Heart left ventricle (tissue), 16 donors: Measurements from ENCODE around the gene CLN6. TPM values are rescaled to one million over a fixed set of nuclear protein-coding genes. Genes with fewer than 3 reads are reported as not detected.

Source experiments
- ATAC-seq, 4 donors: fragments of 200-7000 bp; cut with Tn5 transposase; one replicate each; pipeline ENCODE4 v1.9.1; 2020 to 2022; ENCODE audit warnings: moderate library complexity in 4 of 4, mild to moderate bottlenecking in 3 of 4, moderate number of reproducible peaks in 1 of 4
- DNase-seq, 5 donors: peaks; one replicate each; pipeline ENCODE4 v3.0.0-alpha.2; 2020
- H3K27ac ChIP-seq, 12 donors: fragments of 200-600 bp; sonication (generic) in 4 of 12; one replicate each; pipeline versions ENCODE4 v1.5.0 to v1.8.0; 2016 to 2022; ENCODE audit warnings: mild to moderate bottlenecking in 2 of 12
- H3K27me3 ChIP-seq, 9 donors: fragments of 200-600 bp; sonication (generic) in 2 of 9; one replicate each; pipeline versions ENCODE4 v1.5.1 to v1.8.0; 2016 to 2022; ENCODE audit warnings: mild to moderate bottlenecking in 3 of 9
- H3K36me3 ChIP-seq, 9 donors: fragments of 200-600 bp; sonication (generic) in 2 of 9; one replicate each; pipeline versions ENCODE4 v1.5.0 to v1.8.0; 2018 to 2022; ENCODE audit warnings: mild to moderate bottlenecking in 2 of 9
- H3K4me1 ChIP-seq, 12 donors: fragments of 200-600 bp; sonication (generic) in 4 of 12; one replicate each; pipeline versions ENCODE4 v1.5.0 to v1.8.0; 2016 to 2022; ENCODE audit warnings: mild to moderate bottlenecking in 3 of 12
- H3K4me3 ChIP-seq, 12 donors: fragments of 200-600 bp; sonication (generic) in 4 of 12; one replicate each; pipeline versions ENCODE4 v1.5.0 to v1.8.0; 2017 to 2022; ENCODE audit warnings: mild to moderate bottlenecking in 9 of 12, moderate library complexity in 4 of 12
- H3K9me3 ChIP-seq, 12 donors: fragments of 200-600 bp; sonication (generic) in 4 of 12; one replicate each; pipeline versions ENCODE4 v1.5.0 to v1.8.0; 2016 to 2022; ENCODE audit warnings: mild to moderate bottlenecking in 1 of 12
- POLR2A ChIP-seq, 2 donors: fragments of 450-650 bp; IDR thresholded peaks; one replicate each; pipeline ENCODE4 v1.6.1; 2017; ENCODE audit warnings: antibody characterized with exemption in 2 of 2, mild to moderate bottlenecking in 2 of 2, moderate library complexity in 2 of 2
- WGBS, 4 donors: extraction: QIAGEN DNeasy Blood & Tissue Kit in 2 of 4; methylation state at CpG; one replicate each; pipeline versions ENCODE4 v1.1.5 to v1.1.7; 2013 to 2018; 5-methylcytosine and 5-hydroxymethylcytosine counted together
- intact Hi-C, 10 donors: fragments of 100-400 bp; cut with DNase I; formaldehyde crosslinking; loops; one replicate each; pipeline versions ENCODE4 v1.11.1 to v1.14.2; 2022
- polyA plus RNA-seq, 2 donors: library from polyadenylated mRNA; stranded (reverse); fragments of 200-250 nt; gene quantifications; one replicate each; pipeline ENCODE4 v1.2.3, GENCODE V29; 2013
- total RNA-seq, 9 donors: library from RNA; depleted of rRNA in 2 of 9; stranded (reverse); fragments of >200 nt in 2 of 9; fragmentation: NEBNext Ultra II Directional in 3 of 9; extraction: Animal tissue kit (Norgen Biotek cat#: 25700) in 3 of 9; gene quantifications; one replicate each; pipeline versions ENCODE4 v1.1.0 to v1.2.4, GENCODE V29; 2016 to 2023
- TF ChIP-seq, protein P1 (sequence below), 12 donors: fragments of 200-600 bp; sonication (generic) in 4 of 12; IDR thresholded peaks; one replicate each; pipeline versions ENCODE4 v1.5.0 to v1.8.0; 2018 to 2022; ENCODE audit warnings: antibody characterized with exemption in 12 of 12, mild to moderate bottlenecking in 5 of 12
- donor health status: ischemic (EF 13 %, LVEDD 7.1; RV severe dilation, severe dysfunction).
- donor health status: healthy with polysubstance abuse.
- donor health status: DM: no; HTN: yes; CAD: no.
- donor health status: DM: no; HTN: no; CAD: no.
- donor health status: ischemic (EF 25% LVEDD 6.9; RV normal size, moderate dysfunction).
- donor health status: ischemic (EF 25% LVEDD 5.7; RV mildly dilated, moderate dysfunction).
- donor health status: healthy.
- donor health status: DM: yes; HTN: yes; CAD: no.
- donor health status: ischemic (EF 35%, LVEDD 5.7; RV mildly dilated, moderate dysfunction).
- donor health status: nonischemic (EF 11% LVEDD 7.7; RV severe dilation, severe dysfunction).
- donor health status: DM: yes; HTN: yes; CAD: no.
- donor health status: PGD.
- donor health status: ischemic (EF 29% LVEDD 5.4; RV normal size, mild dysfunction).
- donor health status: nonischemic (EF 23%, LVEDD 6.1; RV moderate dilation, normal function).

The CLN6 gene
- total and polyA plus RNA-seq, 11 donors, result 5.6 to 24.1 (median 8.9) TPM

GRCh38 chr15:68234060-68234459 lies 4.5 kb upstream of the CLN6 start:
- TF ChIP-seq, protein P1, sequence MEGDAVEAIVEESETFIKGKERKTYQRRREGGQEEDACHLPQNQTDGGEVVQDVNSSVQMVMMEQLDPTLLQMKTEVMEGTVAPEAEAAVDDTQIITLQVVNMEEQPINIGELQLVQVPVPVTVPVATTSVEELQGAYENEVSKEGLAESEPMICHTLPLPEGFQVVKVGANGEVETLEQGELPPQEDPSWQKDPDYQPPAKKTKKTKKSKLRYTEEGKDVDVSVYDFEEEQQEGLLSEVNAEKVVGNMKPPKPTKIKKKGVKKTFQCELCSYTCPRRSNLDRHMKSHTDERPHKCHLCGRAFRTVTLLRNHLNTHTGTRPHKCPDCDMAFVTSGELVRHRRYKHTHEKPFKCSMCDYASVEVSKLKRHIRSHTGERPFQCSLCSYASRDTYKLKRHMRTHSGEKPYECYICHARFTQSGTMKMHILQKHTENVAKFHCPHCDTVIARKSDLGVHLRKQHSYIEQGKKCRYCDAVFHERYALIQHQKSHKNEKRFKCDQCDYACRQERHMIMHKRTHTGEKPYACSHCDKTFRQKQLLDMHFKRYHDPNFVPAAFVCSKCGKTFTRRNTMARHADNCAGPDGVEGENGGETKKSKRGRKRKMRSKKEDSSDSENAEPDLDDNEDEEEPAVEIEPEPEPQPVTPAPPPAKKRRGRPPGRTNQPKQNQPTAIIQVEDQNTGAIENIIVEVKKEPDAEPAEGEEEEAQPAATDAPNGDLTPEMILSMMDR (IDR thresholded peaks at IDR 0.05), result no peak
- no peak for TF ChIP-seq POLR2A (IDR thresholded peaks at IDR 0.05)
- Histone ChIP-seq H3K36me3 (no peaks in the 10 kb centered on the region), H3K9me3 (peaks cover 0 to under 1% (median 0%) of the 10 kb centered on the region in 12 donors), H3K27me3 (no peaks in the 10 kb centered on the region), H3K4me3 (no peak overlapping the region), H3K27ac (no peak overlapping the region), H3K4me1 (peaks cover 0 to 26% (median 4%) of the 10 kb centered on the region in 12 donors)
- intact Hi-C loops, result no loop called here
- ATAC-seq, result no peak
- DNase-seq, result no peak
- 45 to 73% (median 56%) methylated on average over 6 of the region's 6 CpGs for WGBS, 4 donors

DNA sequence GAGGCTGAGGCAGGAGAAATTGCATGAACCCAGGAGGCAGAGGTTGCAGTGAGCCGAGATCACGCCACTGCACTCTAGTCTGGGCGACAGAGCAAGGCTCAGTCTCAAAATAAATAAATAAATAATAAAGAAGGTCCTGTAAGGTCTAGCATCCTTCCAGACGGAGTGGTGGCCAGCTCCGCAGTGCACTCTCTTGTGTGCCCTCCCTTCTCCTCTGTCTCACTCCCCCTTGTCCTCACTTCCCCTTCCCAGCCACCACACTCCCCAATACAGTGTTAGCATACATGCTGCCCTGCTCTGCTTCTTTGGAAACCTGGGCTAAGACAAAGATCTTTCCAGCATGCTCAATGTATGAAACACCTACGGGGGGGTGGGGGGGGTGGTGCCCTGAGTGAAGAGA lies 3.4 kb upstream of the CLN6 start:
- Histone ChIP-seq H3K27me3 (no peaks in the 10 kb centered on the region), H3K36me3 (no peaks in the 10 kb centered on the region), H3K27ac (peak overlapping the region in 1 of 12 donors; percentile 20), H3K4me3 (no peak overlapping the region), H3K9me3 (no peaks in the 10 kb centered on the region), H3K4me1 (peaks cover 0 to 35% (median 14%) of the 10 kb centered on the region in 12 donors)
- intact Hi-C loops, result no loop called here
- ATAC-seq (no peak), DNase-seq (no peak)
- WGBS, 4 donors, result 90 to 96% (median 91%) methylated on average over 6 of the region's 6 CpGs
- no peak for TF ChIP-seq POLR2A (IDR thresholded peaks at IDR 0.05)
- TF ChIP-seq, protein P1 (IDR thresholded peaks at IDR 0.05), result no peak

GRCh38 chr15:68232449-68232848 lies 2.9 kb upstream of the CLN6 start:
- H3K4me3 ChIP-seq, result no peak overlapping the region
- peak overlapping the region in 1 of 12 donors; percentile 20 for H3K27ac ChIP-seq
- H3K27me3 ChIP-seq, result no peaks in the 10 kb centered on the region
- DNase-seq, result no peak
- no peak for ATAC-seq
- no peaks in the 10 kb centered on the region for H3K36me3 ChIP-seq
- TF ChIP-seq, protein P1 (IDR thresholded peaks at IDR 0.05), result no peak
- no peak for TF ChIP-seq POLR2A (IDR thresholded peaks at IDR 0.05)
- H3K9me3 ChIP-seq, result no peaks in the 10 kb centered on the region
- intact Hi-C loops, result no loop called here
- H3K4me1 ChIP-seq, result peaks cover 0 to 40% (median 14%) of the 10 kb centered on the region in 12 donors
- 87 to 99% (median 91%) methylated on average over 6 of the region's 6 CpGs for WGBS, 4 donors

- Histone ChIP-seq H3K4me1 (peaks cover 0 to 42% (median 14%) of the 10 kb centered on the region in 12 donors), H3K9me3 (no peaks in the 10 kb centered on the region), H3K36me3 (no peaks in the 10 kb centered on the region), H3K27me3 (no peaks in the 10 kb centered on the region), H3K4me3 (no peak overlapping the region), H3K27ac (no peak overlapping the region)
- ATAC-seq (no peak), DNase-seq (no peak)
- TF ChIP-seq POLR2A (IDR thresholded peaks at IDR 0.05), result no peak
- TF ChIP-seq, protein P1 (IDR thresholded peaks at IDR 0.05), result no peak
- intact Hi-C loops, result no loop called here
- 80 to 84% (median 82%) methylated on average over 9 of the region's 9 CpGs for WGBS, 4 donors
Measured at GRCh38 chr15:68231102-68231818, 1.7 kb upstream of the CLN6 start.
